HEK293T (cell line): ENCODE results near the gene VSTM2L.

Source experiments
- CTBP1 ChIP-seq: fragments of 450-650 bp; IDR thresholded peaks from 2 replicates; pipeline ENCODE4 v1.6.1; 2016; ENCODE audit warnings: borderline replicate concordance
- ELF4 ChIP-seq: fragments of 450-650 bp; IDR thresholded peaks from 2 replicates; pipeline ENCODE4 v1.6.1; 2017; ENCODE audit warnings: antibody characterized with exemption
- HDGF ChIP-seq: fragments of 450-650 bp; IDR thresholded peaks from 2 replicates; pipeline ENCODE4 v1.6.1; 2017; ENCODE audit warnings: antibody characterized with exemption, borderline replicate concordance
- LEF1 ChIP-seq: fragments of 450-650 bp; IDR thresholded peaks from 2 replicates; pipeline ENCODE4 v1.6.1; 2017; ENCODE audit warnings: mild to moderate bottlenecking, borderline replicate concordance
- SP1 ChIP-seq: fragments of 450-650 bp; IDR thresholded peaks from 2 replicates; pipeline ENCODE4 v1.6.1; 2017
- TARDBP ChIP-seq: fragments of 450-650 bp; IDR thresholded peaks from 2 replicates; pipeline ENCODE4 v1.6.1; 2016
- TF ChIP-seq, protein P1 (sequence below): fragments of 450-650 bp; IDR thresholded peaks from 2 replicates; pipeline ENCODE4 v1.6.1; 2016

DNA sequence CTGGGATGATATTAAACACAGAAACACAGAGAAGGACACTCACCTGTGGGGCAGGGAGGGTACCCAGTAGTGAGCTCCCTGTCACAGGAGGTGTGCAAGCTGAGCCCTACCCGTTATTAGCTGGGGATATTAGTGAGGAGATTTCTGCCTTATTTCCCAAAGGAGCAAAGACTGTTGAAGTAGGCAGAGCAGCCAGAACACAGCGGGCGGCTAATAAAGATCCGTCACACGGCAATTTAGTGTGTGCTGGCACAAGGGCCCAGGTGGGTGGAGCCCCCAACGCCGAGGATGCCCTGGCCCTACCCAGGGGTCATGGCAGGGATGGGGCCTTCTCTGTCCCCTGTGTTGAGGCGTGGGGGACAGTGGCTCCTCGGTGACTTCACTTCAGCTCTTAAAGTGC lies 8.3 kb downstream of the VSTM2L start:
- TF ChIP-seq LEF1 (no peak), ELF4 (no peak), SP1 (no peak), CTBP1 (no peak), HDGF (no peak), TARDBP (no peak)
- TF ChIP-seq, protein P1, sequence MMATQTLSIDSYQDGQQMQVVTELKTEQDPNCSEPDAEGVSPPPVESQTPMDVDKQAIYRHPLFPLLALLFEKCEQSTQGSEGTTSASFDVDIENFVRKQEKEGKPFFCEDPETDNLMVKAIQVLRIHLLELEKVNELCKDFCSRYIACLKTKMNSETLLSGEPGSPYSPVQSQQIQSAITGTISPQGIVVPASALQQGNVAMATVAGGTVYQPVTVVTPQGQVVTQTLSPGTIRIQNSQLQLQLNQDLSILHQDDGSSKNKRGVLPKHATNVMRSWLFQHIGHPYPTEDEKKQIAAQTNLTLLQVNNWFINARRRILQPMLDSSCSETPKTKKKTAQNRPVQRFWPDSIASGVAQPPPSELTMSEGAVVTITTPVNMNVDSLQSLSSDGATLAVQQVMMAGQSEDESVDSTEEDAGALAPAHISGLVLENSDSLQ, result no peak
